HepG2 (cell line): ENCODE data around the gene GPR17. TPM values are rescaled to one million over a fixed set of nuclear protein-coding genes. Genes with fewer than 3 reads are reported as not detected.

Source experiments
- CBFB ChIP-seq: sonication (generic); formaldehyde crosslinking; IDR thresholded peaks from 2 replicates; pipeline ENCODE4 v1.4.0; 2020; ENCODE audit warnings: missing genetic modification reagents
- EEA1 ChIP-seq: sonication (generic); formaldehyde crosslinking; IDR thresholded peaks from 2 replicates; pipeline ENCODE4 v1.5.1; 2020; ENCODE audit warnings: mild to moderate bottlenecking, missing genetic modification reagents, borderline replicate concordance
- KDM1A ChIP-seq: IDR thresholded peaks from 2 replicates; pipeline ENCODE4 v1.6.1; 2016; ENCODE audit warnings: missing compliant biosample characterization
- MEIS2 ChIP-seq: sonication (generic); formaldehyde crosslinking; IDR thresholded peaks from 2 replicates; pipeline ENCODE4 v1.9.0; 2021; ENCODE audit warnings: mild to moderate bottlenecking, missing genetic modification reagents
- MTERF4 ChIP-seq: sonication (generic); formaldehyde crosslinking; IDR thresholded peaks from 2 replicates; pipeline ENCODE4 v1.8.0; 2023; ENCODE audit warnings: mild to moderate bottlenecking, missing genetic modification reagents
- RBAK ChIP-seq: sonication (generic); formaldehyde crosslinking; IDR thresholded peaks from 2 replicates; pipeline ENCODE4 v1.5.1; 2020; ENCODE audit warnings: mild to moderate bottlenecking, missing genetic modification reagents
- SIN3A ChIP-seq: IDR thresholded peaks from 2 replicates; pipeline ENCODE4 v1.6.1; 2011; ENCODE audit warnings: low read depth, mild to moderate bottlenecking, control low read depth, low read length, borderline replicate concordance
- SRSF1 ChIP-seq: fragments of 200-400 bp; formaldehyde crosslinking; optimal IDR thresholded peaks from 2 replicates; pipeline ENCODE3; 2017; ENCODE audit warnings: mild to moderate bottlenecking, low read depth, low read length, moderate library complexity
- TEAD3 ChIP-seq: optimal IDR thresholded peaks from 2 replicates; pipeline ENCODE3; 2016; ENCODE audit warnings: borderline replicate concordance
- TOPORS ChIP-seq: sonication (generic); formaldehyde crosslinking; IDR thresholded peaks from 2 replicates; pipeline ENCODE4 v1.8.0; 2023; ENCODE audit warnings: mild to moderate bottlenecking, missing genetic modification reagents
- ZFP82 ChIP-seq: sonication (generic); formaldehyde crosslinking; IDR thresholded peaks from 2 replicates; pipeline ENCODE4 v1.5.1; 2020; ENCODE audit warnings: mild to moderate bottlenecking, missing genetic modification reagents, borderline replicate concordance
- ZNF18 ChIP-seq: sonication (generic); formaldehyde crosslinking; IDR thresholded peaks from 2 replicates; pipeline ENCODE4 v1.8.0; 2022; ENCODE audit warnings: mild to moderate bottlenecking, missing genetic modification reagents; ENCODE audit not compliant: insufficient replicate concordance
- ZNF34 ChIP-seq: sonication (generic); formaldehyde crosslinking; IDR thresholded peaks from 2 replicates; pipeline ENCODE4 v1.4.0; 2020; ENCODE audit warnings: mild to moderate bottlenecking, missing genetic modification reagents, borderline replicate concordance
- polyA plus RNA-seq, 8 experiments: library from polyadenylated mRNA; depleted of rRNA in 3 of 8; stranded (reverse) in 7 of 8; unstranded in 1 of 8; fragments of >200 nt; fragmentation: Illumina TruSeq in 4 of 8; extraction: Trizol in 4 of 8; gene quantifications; 2 replicates each; pipeline versions ENCODE4 v1.2.1 to v1.2.3, GENCODE V29; 2011 to 2016; ENCODE audit warnings: low read depth in 4 of 8, missing spikeins in 1 of 8, mixed read lengths in 1 of 8; ENCODE audit not compliant: insufficient read depth in 1 of 8
- total RNA-seq, 5 experiments: library from RNA; depleted of rRNA; stranded (reverse); fragments of >200 nt; fragmentation: Illumina TruSeq; extraction: Trizol; gene quantifications; 2 replicates each; pipeline ENCODE4 v1.2.3, GENCODE V29; 2016; ENCODE audit warnings: low read depth in 1 of 5
- TF ChIP-seq, protein P1 (sequence below): IDR thresholded peaks from 2 replicates; pipeline ENCODE4 v1.6.1; 2016; ENCODE audit warnings: low read depth, missing genetic modification reagents, missing compliant biosample characterization
- TF ChIP-seq, protein P2 (sequence below): IDR thresholded peaks from 2 replicates; pipeline ENCODE4 v1.6.1; 2016
- TF ChIP-seq, protein P3 (sequence below): sonication (generic); formaldehyde crosslinking; IDR thresholded peaks from 2 replicates; pipeline ENCODE4 v1.8.0; 2022; ENCODE audit warnings: mild to moderate bottlenecking, missing genetic modification reagents, moderate library complexity

GPR17 gene
- total and polyA plus RNA-seq, 2 of the 13 experiments (the other 11 are each of a cell fraction or from before 2014, with no cell fraction given) = not detected

GRCh38 chr2:127701193-127701650, 55.3 kb downstream of the GPR17 start, which contains the start of gene SFT2D3 (continued):
- peak; percentile 44; the same call in 1 of the 2 replicates for TF ChIP-seq RBAK (CRISPR knock-in tag)
- TF ChIP-seq, protein P1, sequence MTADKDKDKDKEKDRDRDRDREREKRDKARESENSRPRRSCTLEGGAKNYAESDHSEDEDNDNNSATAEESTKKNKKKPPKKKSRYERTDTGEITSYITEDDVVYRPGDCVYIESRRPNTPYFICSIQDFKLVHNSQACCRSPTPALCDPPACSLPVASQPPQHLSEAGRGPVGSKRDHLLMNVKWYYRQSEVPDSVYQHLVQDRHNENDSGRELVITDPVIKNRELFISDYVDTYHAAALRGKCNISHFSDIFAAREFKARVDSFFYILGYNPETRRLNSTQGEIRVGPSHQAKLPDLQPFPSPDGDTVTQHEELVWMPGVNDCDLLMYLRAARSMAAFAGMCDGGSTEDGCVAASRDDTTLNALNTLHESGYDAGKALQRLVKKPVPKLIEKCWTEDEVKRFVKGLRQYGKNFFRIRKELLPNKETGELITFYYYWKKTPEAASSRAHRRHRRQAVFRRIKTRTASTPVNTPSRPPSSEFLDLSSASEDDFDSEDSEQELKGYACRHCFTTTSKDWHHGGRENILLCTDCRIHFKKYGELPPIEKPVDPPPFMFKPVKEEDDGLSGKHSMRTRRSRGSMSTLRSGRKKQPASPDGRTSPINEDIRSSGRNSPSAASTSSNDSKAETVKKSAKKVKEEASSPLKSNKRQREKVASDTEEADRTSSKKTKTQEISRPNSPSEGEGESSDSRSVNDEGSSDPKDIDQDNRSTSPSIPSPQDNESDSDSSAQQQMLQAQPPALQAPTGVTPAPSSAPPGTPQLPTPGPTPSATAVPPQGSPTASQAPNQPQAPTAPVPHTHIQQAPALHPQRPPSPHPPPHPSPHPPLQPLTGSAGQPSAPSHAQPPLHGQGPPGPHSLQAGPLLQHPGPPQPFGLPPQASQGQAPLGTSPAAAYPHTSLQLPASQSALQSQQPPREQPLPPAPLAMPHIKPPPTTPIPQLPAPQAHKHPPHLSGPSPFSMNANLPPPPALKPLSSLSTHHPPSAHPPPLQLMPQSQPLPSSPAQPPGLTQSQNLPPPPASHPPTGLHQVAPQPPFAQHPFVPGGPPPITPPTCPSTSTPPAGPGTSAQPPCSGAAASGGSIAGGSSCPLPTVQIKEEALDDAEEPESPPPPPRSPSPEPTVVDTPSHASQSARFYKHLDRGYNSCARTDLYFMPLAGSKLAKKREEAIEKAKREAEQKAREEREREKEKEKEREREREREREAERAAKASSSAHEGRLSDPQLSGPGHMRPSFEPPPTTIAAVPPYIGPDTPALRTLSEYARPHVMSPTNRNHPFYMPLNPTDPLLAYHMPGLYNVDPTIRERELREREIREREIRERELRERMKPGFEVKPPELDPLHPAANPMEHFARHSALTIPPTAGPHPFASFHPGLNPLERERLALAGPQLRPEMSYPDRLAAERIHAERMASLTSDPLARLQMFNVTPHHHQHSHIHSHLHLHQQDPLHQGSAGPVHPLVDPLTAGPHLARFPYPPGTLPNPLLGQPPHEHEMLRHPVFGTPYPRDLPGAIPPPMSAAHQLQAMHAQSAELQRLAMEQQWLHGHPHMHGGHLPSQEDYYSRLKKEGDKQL (CRISPR knock-in tag) = peak; percentile 51; the same call in 1 of the 2 replicates
- peak; percentile 80 for TF ChIP-seq SRSF1
- TF ChIP-seq TOPORS (CRISPR knock-in tag) = peak; percentile 17; the same call in 1 of the 2 replicates
- TF ChIP-seq, protein P2, sequence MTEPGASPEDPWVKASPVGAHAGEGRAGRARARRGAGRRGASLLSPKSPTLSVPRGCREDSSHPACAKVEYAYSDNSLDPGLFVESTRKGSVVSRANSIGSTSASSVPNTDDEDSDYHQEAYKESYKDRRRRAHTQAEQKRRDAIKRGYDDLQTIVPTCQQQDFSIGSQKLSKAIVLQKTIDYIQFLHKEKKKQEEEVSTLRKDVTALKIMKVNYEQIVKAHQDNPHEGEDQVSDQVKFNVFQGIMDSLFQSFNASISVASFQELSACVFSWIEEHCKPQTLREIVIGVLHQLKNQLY (CRISPR knock-in tag) = peak; percentile 36; the same call in 1 of the 2 replicates
- TF ChIP-seq KDM1A (CRISPR knock-in tag) = 0 out of 2 replicates have a peak, but pooled peaks have one; percentile 23
- no peak for TF ChIP-seq ZFP82 (CRISPR knock-in tag)
- peak; percentile 67 for TF ChIP-seq MEIS2
- peak; percentile 74 for TF ChIP-seq MTERF4 (CRISPR knock-in tag)
- TF ChIP-seq, protein P3, sequence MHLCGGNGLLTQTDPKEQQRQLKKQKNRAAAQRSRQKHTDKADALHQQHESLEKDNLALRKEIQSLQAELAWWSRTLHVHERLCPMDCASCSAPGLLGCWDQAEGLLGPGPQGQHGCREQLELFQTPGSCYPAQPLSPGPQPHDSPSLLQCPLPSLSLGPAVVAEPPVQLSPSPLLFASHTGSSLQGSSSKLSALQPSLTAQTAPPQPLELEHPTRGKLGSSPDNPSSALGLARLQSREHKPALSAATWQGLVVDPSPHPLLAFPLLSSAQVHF (CRISPR knock-in tag) = peak; percentile 72; the same call in 1 of the 2 replicates
- TF ChIP-seq EEA1 (CRISPR knock-in tag) = peak; percentile 74; the same call in 1 of the 2 replicates
- peak; percentile 84; the same call in 1 of the 2 replicates for TF ChIP-seq ZNF34 (CRISPR knock-in tag)
- peak; percentile 95 for TF ChIP-seq SIN3A
- TF ChIP-seq CBFB = no peak
- TF ChIP-seq TEAD3 = peak; percentile 67
- no peak for TF ChIP-seq ZNF18 (CRISPR knock-in tag)
